Measurements from ENCODE around the gene FAM174C. TPM values are rescaled to one million over a fixed set of nuclear protein-coding genes. Genes with fewer than 3 reads are reported as not detected.

The FAM174C gene
- polyA plus RNA-seq, 1 donor: 16.2 TPM

DNA sequence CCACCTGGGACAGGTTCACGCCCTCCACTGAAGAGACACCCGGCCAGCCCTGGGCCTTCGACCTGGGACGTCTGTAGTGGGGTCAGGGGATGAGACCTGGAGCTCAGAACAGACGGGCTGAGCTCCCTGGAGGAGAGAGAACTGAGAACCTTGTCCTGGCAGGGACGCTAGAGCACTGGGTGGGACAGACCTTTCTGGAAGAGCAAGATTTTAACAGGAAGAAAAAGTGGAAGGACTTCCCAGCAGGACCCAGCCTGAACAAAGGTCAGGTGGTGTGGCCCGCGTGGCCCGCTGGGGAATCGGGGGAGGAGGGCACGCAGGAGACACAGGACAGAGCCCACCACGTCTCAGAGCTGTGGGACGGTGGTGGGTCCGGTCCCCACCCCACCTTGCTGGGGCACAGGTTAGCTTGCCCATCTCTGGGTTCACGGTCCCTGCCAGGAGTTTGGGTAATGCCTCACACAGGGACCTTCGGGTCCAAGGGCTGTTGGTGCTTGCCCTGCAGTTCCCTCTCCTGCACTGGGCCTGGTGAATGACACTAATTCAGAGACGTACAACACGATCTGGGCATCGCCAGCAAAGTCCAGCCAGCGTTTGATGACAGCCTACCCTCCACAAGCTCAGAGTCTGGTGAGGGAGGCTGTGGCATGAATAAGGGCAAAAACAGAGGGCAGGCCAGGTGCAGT is 9.1 kb downstream of the FAM174C start:
- no peak for DNase-seq

DNA sequence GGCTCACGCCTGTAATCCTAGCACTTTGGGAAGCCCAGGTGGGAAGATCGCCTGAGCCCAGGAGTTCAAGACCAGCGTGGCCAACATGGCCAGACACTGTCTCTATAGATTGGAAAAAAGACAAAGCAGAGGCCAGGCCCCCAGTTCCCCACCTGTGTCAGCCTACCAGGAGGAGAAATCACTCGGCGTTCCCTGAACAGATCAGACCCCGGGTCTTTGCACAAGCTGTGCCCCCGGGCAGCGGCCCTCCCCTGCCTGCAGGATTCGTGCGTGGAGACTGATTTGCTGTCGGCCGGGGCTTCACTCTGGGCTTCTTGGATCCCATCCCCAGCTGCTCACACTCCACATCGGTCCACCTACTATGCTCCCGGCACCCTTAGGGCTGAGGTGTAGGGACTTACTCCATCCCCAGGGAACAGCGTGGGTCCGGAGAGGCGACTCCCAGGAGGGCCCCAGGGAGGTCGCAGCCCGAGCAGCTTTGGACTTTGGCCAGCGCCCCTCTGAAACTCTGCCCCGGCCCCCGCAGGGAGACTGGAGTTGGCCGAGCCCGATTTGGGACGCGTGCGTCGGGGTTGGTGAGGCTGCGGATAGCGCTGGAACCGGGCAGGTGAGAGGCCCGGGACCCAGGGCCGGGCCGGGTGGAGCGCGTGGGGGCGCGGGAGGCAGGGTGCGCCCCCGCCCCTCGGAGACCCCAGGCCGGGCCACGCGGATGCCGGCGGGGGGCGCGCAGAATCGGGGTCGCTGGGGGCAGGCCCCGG is 9.8 kb downstream of the FAM174C start:
- no peak for DNase-seq

DNA sequence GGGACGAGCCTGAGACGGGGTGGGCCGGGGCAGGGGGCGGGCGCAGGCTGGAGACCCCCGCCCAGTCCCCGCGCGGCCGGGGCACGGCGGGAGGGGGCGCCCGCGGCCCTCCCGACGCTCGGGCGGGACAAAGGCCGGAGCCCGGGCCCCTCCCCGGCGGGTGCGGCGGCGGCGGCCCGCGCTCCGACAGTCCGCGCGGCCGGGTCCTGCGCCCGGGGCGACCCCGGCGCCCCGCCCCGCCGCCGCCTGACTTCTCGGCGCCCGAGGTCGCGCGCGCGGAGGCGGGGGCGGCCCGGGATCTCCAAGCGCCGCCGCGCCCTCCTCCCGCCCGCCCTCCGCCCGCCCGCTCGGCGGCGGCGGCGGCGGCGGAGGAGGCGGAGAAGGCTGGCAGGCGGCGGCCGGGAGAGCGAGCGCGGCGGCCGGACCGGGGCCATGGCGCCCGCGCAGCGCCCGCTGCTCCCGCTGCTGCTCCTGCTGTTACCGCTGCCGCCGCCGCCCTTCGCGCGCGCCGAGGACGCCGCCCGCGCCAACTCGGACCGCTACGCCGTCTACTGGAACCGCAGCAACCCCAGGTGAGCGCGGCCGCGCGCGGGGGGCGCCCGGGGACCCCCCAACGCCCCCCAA is 10.5 kb downstream of the FAM174C start, which contains the start of gene EFNA2:
Gene EFNA2 (plus strand): TSS at position 137 of the 624 bp plus-strand sequence. CDS start 296 bp downstream, at position 433.
- DNase-seq: no peak

DNA sequence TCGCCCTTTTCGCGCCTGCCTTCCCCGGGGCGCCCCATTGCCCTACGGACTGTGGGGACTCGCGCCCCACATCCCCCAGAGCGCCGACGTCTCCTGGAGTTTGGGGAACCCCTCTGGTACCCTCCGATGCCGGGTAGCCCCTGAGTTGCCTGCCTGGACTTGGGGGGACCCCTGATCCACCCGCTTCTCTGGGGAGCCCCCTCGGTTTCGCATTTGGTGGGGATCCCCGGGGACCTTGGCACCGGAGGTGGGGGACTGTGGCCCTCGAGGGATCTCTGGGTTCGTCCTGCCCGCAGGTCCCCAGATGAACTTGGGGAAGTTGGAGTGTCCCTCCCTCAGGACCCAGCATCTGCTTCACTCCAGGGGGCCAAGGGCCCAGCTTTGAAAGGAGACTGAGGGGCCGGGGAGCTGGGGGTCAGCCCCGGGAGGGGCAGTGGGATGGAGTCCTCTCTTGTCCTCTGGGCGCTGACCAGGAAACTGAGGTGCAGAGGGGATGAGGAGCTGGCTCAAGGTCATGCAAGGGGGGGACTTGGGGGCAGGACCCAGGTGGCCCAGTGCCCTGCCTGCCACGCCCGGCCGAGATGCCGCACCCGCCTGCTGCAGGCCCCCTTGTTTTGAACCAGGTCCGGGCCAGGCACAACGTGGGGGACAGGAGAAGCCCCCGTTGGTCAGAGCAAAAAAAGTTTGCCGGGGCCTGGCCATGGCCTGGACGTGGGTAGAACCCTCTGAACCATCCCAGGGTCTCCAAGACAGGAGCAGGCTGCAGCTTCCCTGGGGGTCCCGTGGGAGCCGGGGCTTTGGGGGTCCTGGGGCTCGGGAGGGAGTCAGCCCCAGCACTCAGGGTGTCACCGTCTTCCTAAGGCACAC is 11.4 kb downstream of the FAM174C start:
- no peak for DNase-seq

DNA sequence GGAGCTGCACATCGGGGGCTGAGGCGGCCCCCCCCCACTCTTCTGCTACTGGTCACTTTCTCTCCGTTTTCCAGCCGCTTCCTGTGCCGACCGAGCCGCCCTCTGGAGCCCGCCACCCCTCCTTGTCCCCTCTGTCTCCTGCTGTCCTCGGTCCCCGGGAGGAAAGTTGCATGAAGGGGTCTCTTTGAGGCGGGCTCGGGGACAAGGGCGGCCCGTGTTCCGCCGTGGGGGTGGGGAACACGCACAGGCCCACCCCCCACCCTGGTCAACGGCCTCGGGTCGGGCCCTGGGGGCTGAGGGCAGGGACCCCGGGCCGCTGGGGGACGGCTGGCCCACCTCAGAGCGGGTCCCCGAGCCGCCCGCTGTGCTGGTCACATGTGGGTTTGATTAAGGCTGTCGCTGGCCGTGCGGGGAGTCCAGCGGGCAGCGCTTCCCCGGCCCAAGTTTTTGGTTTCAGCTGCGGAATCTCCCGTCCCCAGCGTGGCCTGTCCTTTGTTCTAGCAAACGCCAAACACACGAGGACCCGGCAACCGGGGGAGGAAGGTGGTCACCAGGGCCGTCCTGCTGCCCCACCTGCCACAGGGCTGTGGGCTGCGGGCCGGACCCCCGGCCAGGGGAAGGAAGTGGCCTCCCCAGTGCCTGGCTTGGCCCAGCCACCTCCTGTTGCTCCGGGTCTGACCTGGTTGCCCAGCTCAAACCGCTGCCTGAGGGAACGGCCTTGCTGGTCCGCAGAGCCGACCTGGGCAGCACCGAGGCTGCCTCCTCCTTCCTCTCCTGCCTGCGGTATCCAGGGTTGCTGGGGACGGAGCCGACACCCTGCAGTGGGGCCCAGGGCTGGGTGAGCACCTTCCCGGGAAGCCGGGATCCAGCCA is 12.3 kb downstream of the FAM174C start:
- no peak for DNase-seq

DNA sequence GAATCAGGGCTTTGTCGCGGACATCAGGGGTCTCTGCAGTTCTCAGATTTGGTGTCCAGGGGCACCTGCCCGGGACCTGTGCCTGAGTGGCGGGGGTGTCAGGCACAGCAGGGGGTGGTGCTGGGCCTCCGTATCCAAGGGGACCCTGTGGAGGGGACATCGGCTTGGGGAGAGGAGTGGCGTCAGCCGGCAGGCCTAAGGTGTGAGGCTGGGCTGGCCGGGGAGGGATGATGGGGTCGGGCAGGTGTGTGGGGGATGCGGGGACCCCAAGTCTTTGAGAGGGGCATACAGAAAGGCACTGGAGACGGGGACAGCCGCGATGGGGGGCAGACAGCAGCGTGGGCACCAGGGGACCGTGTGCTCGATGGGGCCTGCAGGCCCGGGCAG is 12.9 kb downstream of the FAM174C start:
- DNase-seq: no peak

DNA sequence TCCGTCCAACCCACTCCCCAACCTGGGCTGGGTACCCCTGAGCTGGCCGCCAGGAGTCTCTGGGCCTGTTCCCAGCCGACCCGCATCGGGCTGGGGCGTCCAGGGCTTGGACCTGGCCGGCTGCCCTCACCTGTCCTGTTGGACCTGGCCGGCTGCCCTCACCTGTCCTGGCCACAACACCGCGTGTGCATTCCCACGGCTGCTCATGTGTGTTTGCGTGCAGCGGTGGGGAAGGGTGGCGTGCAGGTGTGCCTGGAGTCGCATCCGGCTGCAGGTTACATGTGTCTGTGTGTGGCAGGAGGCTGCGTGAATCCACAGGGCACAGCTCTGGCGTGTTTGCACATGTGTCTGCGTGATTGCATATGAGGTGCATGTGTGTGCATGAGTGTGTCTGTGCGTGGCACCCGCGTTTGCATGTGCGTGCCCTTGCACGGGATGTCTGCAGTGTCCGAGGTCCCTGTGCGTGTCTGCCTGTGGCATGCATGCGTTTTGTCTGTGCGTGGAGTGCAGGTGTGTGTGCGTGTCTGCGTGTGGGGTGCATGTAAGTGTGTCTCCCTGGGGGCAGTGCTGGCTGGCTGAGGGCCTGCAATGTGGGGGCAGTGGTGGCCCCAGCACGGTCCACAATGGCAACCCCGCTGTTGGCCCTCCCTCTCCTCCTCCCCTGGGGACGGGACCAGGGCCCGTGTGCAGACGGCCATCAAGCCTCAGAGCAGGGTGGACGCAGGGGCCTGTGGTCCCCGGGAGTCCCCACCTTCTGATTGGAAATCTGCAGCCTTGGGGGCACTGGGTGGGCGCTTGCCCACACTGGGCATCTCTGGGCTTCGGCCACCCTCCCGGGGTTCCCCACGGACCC is 13.7 kb downstream of the FAM174C start:
- no peak for DNase-seq

DNA sequence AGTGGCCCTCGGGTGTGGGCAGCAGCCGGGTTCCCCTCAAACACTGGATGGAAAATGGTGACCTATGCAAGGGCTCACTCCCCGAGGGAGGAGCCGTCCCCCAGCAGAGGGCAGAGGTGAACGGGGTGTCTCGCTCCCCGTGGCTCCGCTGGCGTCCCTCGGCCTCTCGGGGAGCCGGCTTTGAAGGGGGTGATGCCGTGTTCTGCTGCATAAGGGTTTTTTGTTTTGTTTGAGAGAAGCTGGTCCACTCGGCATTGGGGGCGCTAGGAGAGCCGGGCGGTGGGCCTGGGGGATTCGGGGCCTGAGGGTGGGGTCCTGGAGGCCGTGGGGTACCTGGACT is 14.3 kb downstream of the FAM174C start:
- no peak for DNase-seq

DNA sequence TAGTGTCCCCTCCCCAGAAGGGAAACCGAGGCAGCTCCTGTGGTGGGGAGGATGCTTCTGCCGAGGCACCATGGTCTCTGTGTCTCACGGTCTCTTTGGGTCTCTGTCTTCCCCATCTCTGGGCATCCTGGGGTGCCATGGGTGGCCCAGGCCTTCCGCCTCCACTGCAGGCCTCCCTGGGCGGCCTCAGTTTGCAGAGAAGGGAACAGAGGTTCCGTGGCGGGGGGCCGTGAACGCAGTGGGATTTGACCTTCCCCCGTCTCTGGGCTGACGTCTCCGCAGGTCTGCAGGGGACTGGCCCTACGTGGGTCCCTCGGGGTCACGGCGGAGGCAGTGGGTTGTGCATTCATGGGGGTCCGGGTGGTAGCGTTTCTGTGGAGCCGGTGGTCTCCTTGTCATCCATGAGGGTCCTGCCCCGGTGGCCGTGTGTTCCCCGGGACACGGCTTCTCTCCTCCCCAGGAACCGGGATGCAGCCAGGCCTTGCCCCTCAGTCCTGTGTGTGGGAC is 14.9 kb downstream of the FAM174C start:
- no peak for DNase-seq

DNA sequence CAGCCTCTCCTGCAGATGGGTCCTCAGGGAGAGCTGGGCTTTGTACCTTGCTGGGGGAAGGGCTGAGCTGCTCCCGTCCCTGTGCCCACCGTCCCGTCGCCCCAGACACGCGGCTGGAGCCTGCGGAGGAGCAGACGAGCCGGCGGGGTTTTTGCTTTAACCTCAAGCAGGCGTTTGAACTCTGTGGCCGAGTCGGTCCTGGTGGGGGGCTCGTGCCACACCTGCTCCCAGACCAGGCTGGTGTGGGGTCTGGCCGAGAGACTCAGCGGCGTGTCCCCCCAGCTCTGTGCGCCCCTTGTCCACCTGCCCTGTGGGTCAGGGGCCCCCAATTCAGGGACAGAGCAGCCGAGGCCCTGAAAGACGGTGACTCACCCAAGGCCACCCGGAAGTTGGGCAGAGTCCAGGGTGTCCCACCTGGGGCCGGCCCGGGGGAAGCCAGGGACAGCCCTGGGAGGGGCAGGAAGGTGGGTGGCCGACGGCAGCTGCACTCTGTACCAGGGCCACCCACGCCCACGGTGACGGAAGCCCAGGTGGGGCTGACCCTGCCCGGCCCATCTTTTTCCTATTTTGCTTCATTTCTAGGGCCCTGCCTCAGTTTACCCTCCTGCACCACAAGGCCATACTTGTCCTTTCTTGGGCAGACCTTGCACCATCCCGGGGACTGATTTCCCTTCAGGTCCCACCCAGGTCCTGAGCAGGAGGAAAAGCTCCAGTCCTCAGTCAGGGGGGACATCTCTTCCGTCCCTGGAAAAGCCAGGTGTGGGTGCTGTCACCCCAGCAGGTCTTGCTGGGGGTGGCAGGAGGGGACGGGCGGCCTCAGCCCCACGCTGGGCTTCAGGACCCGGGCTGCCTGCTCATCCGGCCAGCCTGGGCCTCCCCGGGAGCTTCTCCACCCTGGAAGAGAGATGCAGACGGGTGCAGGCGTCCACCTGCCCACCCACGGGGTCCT is 15.6 kb downstream of the FAM174C start:
- DNase-seq: no peak

DNA sequence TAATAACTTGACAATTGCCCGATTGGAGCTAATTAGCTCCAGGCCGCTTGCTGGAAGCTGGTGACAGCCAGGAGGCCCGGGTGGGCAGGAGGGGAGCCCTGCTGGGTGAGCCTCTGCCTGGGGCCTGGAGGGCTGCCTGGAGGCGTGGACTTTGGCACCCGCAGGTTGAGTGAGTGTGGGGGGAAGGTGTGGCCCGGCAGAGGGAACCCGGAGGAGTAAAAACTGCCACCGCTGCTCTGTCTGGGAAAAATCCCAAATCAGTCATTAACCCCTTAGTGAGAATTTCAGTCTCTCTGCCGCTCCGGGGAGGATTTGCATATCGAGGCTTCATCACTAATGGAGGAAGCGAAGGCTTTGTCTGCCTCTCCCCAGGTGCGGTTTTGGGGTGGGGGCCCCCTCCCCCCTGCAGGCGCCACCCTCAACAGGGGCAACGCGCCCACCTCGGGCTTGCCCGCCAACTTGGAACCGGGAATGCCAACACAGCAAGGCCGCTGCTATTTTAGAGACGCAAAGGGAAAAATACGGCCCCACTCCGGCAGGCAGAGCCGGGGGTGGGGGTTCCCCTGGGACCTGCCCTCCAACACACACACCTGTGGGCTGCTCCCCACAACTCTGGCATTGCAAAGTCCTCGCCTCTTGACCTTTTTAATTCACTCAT is 16.6 kb downstream of the FAM174C start:
- no peak for DNase-seq

DNA sequence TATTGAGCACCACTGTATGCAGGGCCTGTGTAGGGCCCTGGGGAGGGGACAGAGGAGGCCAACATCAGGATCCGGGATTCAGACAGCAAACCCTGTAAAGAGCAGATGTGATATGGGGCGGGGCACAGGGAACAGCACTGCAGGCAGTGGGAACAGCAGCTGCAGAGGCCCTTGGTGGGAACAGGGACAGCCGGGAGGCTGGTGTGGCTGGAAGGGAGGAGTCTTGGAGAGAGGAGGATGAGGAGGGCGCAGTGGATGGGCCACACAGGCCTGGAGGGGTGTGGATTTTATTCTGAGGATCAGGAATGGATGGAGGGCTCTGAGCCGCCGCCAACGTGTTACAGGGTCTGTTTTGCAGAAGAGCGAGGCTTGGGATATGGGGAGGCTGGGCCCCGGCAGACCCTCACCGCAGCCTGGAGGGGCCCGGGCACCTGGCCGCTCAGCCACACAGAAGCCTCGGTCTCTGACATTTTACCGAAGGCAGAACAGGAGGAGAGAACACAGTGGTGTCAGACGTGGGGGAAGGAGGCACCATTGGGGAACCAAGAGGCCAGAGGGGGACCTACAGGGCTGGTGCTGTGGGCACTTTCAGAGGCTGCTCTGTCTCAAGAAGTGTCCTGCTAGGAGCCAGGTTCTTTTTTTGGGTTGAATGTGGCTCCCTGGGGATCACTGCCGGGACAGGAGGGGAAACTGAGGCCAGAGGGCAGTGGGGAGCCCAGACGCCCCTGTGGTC is 17.3 kb downstream of the FAM174C start:
- no peak for DNase-seq

DNA sequence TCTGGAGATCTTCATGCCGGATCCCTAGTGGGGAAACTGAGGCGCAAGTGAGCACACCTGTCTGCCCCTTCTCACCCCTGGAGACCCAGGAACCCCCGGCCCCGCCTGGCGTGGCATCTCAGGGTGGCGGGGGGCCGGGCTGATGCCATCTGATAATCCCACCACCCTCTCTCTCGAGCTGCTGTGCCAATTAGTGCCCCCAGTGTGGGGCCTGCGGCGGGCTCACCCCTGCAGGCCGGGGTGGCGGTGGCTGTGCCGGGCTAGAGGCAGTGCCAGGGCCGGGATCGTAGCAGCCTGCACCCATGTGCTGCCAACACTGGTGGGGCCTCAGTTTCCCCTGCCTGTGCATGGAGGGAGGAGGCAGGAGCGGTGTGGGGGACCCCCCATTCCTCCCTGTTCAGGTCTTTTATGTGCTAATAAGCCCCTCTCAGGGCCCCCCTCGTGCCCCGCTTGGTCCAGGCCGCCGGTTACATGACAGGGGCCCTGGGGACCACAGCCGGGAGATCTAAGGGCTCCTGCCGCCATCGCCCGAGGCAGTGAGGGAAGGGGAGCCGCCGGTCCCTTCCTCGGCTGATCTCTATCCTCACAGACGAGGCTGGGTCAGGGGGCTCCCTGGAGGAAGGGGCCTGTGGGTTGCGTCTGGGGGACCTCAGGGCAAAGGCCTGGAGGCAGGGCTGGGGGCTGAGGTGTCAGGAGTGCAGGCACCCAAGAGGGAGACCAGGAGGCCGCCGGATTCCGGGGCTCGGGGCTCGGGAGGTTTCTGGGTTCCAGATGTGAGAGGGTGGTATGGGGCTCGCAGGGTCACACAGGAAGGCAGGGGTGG is 18.7 kb downstream of the FAM174C start:
- DNase-seq: no peak

DNA sequence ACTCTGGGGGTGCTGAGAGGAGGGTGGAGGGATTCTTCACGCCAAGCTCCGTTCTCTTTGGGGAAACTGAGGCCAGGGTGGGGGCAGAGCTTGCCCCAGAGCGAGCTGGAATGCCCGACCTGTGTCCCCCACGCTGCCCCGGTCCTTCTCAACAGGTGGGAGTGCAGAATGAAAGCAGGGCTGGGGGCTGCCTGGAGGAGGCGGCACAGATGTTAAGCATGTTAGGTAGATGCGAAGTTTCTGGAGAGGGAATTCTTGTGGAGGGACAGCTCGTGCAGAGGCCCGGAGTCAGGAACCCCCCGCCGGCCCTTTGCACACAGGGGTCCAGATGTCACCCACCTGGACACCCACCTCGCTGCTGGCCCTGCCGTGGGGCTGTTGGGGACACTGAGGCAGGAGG is 19.4 kb downstream of the FAM174C start:
- DNase-seq: no peak

DNA sequence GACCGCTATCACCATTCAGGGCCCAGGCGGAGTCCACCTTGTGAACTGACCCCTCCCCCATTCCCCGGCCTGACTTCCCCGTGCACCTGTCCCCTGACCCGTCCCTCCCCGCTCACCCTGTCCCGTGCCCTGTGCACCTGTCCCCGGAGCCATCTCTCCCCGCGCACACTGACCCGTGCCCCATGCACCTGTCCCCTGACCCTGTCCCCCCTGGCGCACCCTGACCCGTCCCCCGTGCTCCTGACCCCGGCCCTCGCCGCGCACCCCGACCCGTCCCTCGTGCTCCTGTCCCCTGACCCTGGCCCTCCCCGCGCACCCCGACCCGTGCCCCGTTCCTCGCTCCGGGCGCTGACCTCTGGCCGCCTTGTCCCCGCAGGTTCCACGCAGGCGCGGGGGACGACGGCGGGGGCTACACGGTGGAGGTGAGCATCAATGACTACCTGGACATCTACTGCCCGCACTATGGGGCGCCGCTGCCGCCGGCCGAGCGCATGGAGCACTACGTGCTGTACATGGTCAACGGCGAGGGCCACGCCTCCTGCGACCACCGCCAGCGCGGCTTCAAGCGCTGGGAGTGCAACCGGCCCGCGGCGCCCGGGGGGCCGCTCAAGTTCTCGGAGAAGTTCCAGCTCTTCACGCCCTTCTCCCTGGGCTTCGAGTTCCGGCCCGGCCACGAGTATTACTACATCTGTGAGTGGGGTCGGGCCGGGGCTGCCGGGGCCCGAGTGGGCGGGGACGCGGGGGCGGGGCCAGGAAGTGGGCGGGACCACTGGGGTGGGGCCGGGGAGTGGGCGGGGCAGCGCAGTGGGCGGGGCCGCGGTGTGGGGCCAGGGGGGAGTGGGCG is 20.1 kb downstream of the FAM174C start:
- no peak for DNase-seq

DNA sequence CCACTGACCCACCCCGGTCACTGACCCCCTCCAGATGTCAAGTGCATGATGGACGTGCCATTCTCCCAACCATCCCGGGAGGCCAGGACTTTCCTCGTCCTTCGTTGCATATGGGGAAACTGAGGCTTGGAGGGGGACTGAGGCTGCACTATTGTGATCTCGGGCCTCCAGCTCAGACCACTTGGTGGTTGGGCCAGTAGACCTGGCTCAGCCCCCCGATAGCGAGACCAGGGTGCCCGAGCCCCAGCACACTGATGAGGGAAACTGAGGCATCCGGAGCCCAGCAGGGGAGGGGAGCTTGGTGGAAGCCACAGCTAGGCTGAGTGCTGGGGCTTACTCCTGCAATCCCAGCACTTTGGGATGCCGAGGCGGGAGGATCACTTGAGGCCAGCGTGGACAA is 20.7 kb downstream of the FAM174C start:
- no peak for DNase-seq
